ENCODE results near the gene EEF1A2. TPM values are rescaled to one million over a fixed set of nuclear protein-coding genes. Genes with fewer than 3 reads are reported as not detected.
A peak's percentile ranks its signal among the peaks of the same experiment; 100 is the strongest.

EEF1A2 gene
- total RNA-seq, 1 experiment from 2014 or later, result 26.0 TPM

DNA sequence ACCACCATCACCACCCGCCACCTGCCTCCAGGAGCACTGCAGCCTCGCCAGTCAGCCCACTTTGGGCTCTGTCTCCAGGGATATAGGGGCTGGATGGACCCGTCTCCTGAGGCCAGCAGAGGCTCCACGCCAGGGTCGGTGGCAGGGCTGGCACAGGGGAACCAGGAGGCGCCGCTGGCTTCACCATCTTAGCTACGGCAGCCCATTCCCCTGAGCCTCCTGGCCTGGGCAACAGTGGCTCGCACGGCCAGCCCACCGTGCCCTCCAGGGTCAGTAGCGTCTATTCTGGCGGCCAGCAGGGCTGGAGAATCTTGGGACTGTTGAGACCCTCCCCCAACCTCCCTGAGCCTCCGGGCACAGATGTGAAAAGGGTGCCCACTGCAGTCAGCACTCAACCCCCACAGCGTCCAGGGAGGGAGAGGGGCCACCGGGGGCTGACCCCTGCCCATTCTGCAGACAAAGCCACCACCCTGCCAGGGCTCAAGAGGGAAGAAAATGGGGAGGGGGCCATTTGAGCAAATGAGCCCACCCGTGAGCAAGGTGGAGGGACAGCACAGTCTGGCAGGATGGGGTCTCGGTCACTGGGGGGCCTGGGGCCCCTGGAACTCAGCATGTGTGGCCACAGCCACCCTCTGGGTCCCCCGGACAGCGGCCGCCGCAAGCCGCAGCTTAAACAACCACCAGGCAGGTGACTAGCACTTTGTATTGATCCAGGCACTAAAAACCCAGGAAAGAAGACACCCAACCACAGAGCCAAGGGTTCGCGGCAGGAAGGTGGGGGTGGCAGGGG, 55.1 kb downstream of the EEF1A2 start:
- ATAC-seq (no peak), DNase-seq (ENCODE audit: low spot score) (no peak)
- CTCF ChIA-PET, result no interaction called here
- Mint-ChIP-seq H3K9me3 (peaks cover 14% of the 10 kb centered on the region), H3K4me1 (peaks cover 15% of the 10 kb centered on the region), H3K36me3 (peaks cover 3% of the 10 kb centered on the region), H3K27ac (no peak overlapping the region), H3K4me3 (no peak overlapping the region), H3K27me3 (ENCODE audit: low read depth) (no peaks in the 10 kb centered on the region)
- POLR2A ChIA-PET, result no interaction called here
- TF ChIP-seq, protein P1, sequence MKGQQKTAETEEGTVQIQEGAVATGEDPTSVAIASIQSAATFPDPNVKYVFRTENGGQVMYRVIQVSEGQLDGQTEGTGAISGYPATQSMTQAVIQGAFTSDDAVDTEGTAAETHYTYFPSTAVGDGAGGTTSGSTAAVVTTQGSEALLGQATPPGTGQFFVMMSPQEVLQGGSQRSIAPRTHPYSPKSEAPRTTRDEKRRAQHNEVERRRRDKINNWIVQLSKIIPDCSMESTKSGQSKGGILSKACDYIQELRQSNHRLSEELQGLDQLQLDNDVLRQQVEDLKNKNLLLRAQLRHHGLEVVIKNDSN (CRISPR knock-in tag; IDR thresholded peaks at IDR 0.05), result no peak
- TF ChIP-seq NR1H2 (CRISPR knock-in tag; IDR thresholded peaks at IDR 0.05) (no peak), FOXK1 (CRISPR knock-in tag; IDR thresholded peaks at IDR 0.05) (no peak)

DNA sequence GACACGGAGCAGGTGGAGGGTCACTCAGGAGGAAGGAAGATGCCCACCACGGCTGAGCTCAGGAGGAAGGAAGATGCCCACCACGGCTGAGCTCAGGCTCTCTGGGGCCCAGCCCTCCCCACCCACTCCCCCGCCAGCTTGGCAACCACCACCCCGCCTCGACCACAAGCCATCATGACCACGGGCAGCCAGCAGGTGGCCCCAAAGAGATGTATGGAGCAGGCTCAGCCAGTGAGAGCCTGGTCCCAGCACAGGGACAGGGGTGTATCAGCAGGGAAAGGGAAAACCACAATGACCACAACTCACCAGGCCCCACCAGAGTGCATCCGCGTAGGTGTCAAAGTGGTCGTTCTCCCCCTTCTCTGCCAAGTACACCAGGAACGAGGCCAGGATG, 56.8 kb downstream of the EEF1A2 start:
- no peak overlapping the region for H3K27ac Mint-ChIP-seq
- no peak overlapping the region for H3K4me3 Mint-ChIP-seq
- ATAC-seq (peak; percentile 79), DNase-seq (ENCODE audit: low spot score) (peak; percentile 77)
- H3K4me1 Mint-ChIP-seq, result peaks cover 2% of the 10 kb centered on the region
- POLR2A ChIA-PET, result interaction anchor here (0.5 kb wide), 1 partner anchor 1064 kb away, joined by 5 read pairs; no protein-coding TSS in a partner anchor
- no peaks in the 10 kb centered on the region for H3K27me3 Mint-ChIP-seq (ENCODE audit: low read depth)
- TF ChIP-seq ZNF263 (CRISPR knock-in tag; IDR thresholded peaks at IDR 0.05; ENCODE audit: low read depth), result no peak
- TF ChIP-seq, protein P2, sequence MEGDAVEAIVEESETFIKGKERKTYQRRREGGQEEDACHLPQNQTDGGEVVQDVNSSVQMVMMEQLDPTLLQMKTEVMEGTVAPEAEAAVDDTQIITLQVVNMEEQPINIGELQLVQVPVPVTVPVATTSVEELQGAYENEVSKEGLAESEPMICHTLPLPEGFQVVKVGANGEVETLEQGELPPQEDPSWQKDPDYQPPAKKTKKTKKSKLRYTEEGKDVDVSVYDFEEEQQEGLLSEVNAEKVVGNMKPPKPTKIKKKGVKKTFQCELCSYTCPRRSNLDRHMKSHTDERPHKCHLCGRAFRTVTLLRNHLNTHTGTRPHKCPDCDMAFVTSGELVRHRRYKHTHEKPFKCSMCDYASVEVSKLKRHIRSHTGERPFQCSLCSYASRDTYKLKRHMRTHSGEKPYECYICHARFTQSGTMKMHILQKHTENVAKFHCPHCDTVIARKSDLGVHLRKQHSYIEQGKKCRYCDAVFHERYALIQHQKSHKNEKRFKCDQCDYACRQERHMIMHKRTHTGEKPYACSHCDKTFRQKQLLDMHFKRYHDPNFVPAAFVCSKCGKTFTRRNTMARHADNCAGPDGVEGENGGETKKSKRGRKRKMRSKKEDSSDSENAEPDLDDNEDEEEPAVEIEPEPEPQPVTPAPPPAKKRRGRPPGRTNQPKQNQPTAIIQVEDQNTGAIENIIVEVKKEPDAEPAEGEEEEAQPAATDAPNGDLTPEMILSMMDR (IDR thresholded peaks at IDR 0.05), result 0 out of 2 replicates have a peak, but pooled peaks have one; percentile 23
- CTCF ChIA-PET, result interaction anchor here (0.7 to 2.1 kb wide), 22 partner anchors 9 to 200 kb away, joined by 3 to 12 read pairs (median 5); partner anchors contain the start of gene PPDPF
- H3K36me3 Mint-ChIP-seq, result peaks cover 6% of the 10 kb centered on the region
- H3K9me3 Mint-ChIP-seq, result peaks cover 14% of the 10 kb centered on the region

DNA sequence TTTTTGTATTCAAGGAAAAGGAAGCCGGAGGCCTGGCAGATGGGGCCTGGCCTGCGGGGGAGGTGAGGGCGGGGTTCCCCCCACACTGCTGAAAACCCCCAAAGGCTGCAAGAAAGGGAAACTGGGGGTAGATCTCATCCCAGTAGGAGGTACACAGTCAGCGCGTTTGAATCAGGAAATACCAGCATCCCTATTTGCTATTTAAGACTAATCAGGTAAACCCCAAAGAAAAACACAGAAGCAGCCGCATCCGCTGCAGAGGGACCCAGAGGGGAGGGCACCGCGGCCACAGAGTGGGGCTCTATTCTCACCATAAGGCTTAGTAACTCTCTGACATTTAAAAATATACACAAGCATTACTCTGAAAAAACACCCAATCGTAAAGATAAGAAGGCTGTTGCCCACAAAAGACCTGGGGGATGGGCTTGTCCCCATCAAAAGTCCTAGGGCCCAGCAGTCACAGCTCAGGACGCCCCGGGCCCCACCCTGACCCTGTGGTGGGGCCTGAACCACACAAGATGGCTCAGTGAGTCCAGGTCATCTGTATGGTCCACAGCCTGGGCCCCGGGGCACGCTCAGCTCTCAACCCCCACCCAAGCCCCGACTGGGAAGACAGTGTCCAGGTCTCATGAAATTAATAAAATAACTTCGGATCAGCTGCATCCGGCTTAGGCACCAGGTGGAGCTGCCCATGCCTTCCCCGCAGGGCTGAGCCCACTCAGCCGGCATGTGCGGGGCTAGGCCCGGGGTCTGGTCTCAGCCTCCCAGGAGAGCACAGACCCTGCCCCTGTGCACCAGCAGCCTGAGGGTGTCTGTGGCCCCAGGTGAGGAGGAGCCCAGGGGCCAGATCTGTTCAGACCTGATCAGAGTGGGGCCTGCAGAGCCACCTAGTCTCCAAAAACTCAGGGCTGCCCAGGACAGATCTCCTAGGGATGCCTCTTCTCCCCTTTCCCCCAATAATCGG, 57.5 kb downstream of the EEF1A2 start:
- no peak for TF ChIP-seq NFE2L1 (CRISPR knock-in tag; IDR thresholded peaks at IDR 0.05)
- TF ChIP-seq SMAD3 (CRISPR knock-in tag; IDR thresholded peaks at IDR 0.05; ENCODE audit: borderline replicate concordance), result no peak
- TF ChIP-seq, protein P3, sequence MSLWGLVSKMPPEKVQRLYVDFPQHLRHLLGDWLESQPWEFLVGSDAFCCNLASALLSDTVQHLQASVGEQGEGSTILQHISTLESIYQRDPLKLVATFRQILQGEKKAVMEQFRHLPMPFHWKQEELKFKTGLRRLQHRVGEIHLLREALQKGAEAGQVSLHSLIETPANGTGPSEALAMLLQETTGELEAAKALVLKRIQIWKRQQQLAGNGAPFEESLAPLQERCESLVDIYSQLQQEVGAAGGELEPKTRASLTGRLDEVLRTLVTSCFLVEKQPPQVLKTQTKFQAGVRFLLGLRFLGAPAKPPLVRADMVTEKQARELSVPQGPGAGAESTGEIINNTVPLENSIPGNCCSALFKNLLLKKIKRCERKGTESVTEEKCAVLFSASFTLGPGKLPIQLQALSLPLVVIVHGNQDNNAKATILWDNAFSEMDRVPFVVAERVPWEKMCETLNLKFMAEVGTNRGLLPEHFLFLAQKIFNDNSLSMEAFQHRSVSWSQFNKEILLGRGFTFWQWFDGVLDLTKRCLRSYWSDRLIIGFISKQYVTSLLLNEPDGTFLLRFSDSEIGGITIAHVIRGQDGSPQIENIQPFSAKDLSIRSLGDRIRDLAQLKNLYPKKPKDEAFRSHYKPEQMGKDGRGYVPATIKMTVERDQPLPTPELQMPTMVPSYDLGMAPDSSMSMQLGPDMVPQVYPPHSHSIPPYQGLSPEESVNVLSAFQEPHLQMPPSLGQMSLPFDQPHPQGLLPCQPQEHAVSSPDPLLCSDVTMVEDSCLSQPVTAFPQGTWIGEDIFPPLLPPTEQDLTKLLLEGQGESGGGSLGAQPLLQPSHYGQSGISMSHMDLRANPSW (CRISPR knock-in tag; conservative IDR thresholded peaks at IDR 0.05; ENCODE audit: low read depth), result no peak
- TF ChIP-seq CREB1 (CRISPR knock-in tag; IDR thresholded peaks at IDR 0.05), result no peak
- TF ChIP-seq, protein P4, sequence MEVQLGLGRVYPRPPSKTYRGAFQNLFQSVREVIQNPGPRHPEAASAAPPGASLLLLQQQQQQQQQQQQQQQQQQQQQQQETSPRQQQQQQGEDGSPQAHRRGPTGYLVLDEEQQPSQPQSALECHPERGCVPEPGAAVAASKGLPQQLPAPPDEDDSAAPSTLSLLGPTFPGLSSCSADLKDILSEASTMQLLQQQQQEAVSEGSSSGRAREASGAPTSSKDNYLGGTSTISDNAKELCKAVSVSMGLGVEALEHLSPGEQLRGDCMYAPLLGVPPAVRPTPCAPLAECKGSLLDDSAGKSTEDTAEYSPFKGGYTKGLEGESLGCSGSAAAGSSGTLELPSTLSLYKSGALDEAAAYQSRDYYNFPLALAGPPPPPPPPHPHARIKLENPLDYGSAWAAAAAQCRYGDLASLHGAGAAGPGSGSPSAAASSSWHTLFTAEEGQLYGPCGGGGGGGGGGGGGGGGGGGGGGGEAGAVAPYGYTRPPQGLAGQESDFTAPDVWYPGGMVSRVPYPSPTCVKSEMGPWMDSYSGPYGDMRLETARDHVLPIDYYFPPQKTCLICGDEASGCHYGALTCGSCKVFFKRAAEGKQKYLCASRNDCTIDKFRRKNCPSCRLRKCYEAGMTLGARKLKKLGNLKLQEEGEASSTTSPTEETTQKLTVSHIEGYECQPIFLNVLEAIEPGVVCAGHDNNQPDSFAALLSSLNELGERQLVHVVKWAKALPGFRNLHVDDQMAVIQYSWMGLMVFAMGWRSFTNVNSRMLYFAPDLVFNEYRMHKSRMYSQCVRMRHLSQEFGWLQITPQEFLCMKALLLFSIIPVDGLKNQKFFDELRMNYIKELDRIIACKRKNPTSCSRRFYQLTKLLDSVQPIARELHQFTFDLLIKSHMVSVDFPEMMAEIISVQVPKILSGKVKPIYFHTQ (CRISPR knock-in tag; IDR thresholded peaks at IDR 0.05), result no peak
- TF ChIP-seq ATF1 (CRISPR knock-in tag; IDR thresholded peaks at IDR 0.05), result no peak
- no peak overlapping the region for H3K27ac Mint-ChIP-seq
- ATAC-seq (no peak; the same call in 1 of the 2 replicates), DNase-seq (ENCODE audit: low spot score) (no peak)
- H3K4me1 Mint-ChIP-seq, result no peaks in the 10 kb centered on the region
- H3K27me3 Mint-ChIP-seq (ENCODE audit: low read depth), result no peaks in the 10 kb centered on the region
- ChIA-PET POLR2A (interaction anchor here (0.5 kb wide), 1 partner anchor 1063 kb away, joined by 5 read pairs; no protein-coding TSS in a partner anchor), CTCF (interaction anchor here (0.6 to 2.1 kb wide), 25 partner anchors 8 to 570 kb away, joined by 3 to 12 read pairs (median 5); partner anchors contain the start of gene PPDPF)
- H3K4me3 Mint-ChIP-seq, result no peak overlapping the region
- H3K9me3 Mint-ChIP-seq, result peaks cover 14% of the 10 kb centered on the region
- peaks cover 7% of the 10 kb centered on the region for H3K36me3 Mint-ChIP-seq

Measured in WTC11 (cell line).